Cardiac fibroblast (primary cell): Measurements from ENCODE around the gene MAD1L1.

Experiments used
- DNase-seq, 2 donors: peaks; one replicate each; pipeline versions ENCODE4 v3.0.0 to v3.0.0-alpha.2; 2010; ENCODE audit warnings: low read depth in 2 of 2
- H3K4me3 ChIP-seq, 2 donors: replicated peaks in 1 of 2; 1 replicate in 1 of 2; 2 replicates in 1 of 2; pipeline ENCODE4 v1.5.1; 2011; ENCODE audit warnings: low read depth in 2 of 2, low read length in 2 of 2, mild to moderate bottlenecking in 2 of 2, moderate library complexity in 1 of 2
- TF ChIP-seq, protein P1 (sequence below): IDR thresholded peaks from one replicate; pipeline ENCODE4 v1.5.1; 2011; ENCODE audit warnings: low read depth, mild to moderate bottlenecking, low read length, inconsistent platforms

Gene MAD1L1

DNA sequence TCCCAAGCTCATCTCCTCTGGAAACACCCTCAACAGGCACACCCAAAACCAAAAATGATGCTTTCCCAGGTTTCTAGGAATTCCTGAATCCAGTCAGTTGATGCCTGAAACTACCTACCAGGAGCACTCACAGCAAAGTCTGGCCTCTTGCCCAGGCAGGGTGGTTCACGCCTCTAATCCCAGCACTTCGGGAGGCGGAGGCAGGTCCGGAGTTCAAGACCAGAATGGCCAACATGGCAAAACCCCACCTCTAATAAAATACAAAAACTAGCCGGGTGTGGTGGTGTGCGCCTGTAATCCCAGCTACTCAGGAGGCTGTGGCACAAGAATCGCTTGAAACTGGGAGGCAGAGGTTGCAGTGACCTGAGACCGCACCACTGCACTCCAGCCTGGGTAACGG lies 1.9 kb downstream of the MAD1L1 start:
- TF ChIP-seq, protein P1, sequence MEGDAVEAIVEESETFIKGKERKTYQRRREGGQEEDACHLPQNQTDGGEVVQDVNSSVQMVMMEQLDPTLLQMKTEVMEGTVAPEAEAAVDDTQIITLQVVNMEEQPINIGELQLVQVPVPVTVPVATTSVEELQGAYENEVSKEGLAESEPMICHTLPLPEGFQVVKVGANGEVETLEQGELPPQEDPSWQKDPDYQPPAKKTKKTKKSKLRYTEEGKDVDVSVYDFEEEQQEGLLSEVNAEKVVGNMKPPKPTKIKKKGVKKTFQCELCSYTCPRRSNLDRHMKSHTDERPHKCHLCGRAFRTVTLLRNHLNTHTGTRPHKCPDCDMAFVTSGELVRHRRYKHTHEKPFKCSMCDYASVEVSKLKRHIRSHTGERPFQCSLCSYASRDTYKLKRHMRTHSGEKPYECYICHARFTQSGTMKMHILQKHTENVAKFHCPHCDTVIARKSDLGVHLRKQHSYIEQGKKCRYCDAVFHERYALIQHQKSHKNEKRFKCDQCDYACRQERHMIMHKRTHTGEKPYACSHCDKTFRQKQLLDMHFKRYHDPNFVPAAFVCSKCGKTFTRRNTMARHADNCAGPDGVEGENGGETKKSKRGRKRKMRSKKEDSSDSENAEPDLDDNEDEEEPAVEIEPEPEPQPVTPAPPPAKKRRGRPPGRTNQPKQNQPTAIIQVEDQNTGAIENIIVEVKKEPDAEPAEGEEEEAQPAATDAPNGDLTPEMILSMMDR: no peak
- no peak overlapping the region for H3K4me3 ChIP-seq
- DNase-seq: no peak

DNA sequence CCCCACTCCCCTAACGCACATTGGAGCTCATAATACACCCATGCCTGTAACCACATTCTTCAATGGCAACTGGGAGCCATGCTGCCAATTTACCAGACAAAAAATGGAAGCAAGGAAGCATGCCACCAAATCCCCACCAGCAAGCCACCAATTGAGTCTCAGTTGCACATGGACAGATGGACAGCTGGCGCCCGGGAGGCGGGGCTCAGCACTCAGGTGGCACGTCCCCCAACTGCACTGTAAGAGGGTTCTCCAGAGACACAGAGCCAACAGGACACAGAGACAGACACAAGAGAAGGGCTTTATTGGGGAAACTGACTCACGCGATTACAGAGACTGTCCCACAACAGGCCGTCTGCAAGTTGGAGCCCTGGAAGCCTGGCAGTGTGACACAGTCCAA lies 2.5 kb downstream of the MAD1L1 start:
- DNase-seq: no peak

DNA sequence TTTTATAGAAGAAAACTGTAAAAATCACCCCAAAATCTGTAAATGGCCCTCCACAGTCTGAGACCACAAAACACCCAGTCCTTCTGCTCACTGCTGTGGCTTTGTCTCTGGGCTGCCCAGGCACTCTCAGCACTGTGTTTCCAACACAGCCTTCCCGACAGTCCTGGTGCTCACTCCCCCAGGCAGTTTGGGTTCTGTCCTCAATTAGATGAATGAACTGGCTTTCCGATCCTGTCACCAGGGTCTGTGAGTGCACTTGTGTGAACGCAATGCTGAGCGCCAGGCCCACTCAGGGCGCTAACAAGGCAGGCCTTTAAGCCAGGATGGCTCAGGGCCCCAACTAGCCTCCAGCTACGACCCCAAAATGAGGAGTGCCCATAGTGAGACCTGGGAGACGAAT lies 3.3 kb downstream of the MAD1L1 start:
- no peak overlapping the region for H3K4me3 ChIP-seq
- DNase-seq: no peak
- TF ChIP-seq, protein P1: no peak

More for the DNA sequence above, 2.5 kb downstream of the MAD1L1 start:
- TF ChIP-seq, protein P1: no peak
- H3K4me3 ChIP-seq: no peak overlapping the region

DNA sequence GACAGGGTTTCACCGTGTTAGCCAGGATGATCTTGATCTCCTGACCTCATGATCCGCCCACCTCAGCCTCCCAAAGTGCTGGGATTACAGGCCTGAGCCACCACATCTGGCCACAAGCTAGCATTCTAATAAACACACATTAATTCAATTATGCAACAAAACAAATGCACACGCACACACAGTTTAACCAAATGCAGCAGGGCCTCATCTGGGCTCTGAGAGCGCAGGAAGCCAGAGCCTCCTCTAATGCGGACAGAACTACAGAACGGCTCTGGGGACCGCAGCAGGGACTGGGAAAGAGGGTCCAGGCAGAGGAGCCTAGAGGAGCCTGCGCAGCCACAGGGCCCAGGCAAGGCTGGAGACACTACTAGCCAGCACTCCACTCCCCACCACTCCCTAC lies 3.8 kb downstream of the MAD1L1 start:
- no peak overlapping the region for H3K4me3 ChIP-seq
- no peak for DNase-seq
- TF ChIP-seq, protein P1: no peak

DNA sequence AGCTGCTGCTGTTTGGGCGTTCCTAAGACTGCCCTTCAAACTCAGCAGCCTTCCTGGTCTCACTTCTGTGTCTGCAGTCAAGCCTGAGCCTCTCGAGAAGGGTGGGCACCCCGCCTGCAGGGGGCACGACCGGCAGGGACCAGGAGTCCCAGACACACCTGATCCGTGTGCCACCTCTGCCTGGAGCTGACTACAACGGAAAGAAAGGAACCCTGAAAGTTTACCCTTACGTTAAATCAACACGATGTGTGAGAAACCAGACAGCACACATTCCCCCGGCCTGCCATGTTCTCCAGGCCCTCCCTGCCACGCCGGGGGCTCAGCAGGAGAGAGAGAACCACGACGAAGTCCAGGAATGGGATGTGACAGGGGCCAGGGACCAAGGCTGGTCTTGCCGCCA lies 5.0 kb downstream of the MAD1L1 start:
- TF ChIP-seq, protein P1: no peak
- no peak for DNase-seq
- no peak overlapping the region for H3K4me3 ChIP-seq

DNA sequence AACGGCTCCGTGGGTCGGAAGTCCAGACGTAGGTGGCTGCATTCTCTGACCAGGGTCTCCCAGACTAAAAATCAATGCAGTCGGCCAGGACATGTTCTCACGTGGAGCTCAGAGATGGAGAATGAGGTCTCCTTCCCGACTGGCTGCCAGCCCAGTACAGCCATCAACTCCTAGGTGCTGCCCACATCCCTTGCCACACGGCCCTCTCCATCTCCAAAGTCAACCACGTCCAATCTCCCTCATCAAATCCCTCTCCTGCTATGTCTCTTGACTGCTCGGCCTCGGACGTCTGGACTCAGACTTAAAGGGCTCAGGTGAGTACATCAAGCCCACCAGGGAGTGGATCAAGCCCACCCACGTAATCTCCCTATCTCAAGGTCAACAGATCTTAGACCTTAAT lies 6.9 kb downstream of the MAD1L1 start:
- H3K4me3 ChIP-seq: no peak overlapping the region
- TF ChIP-seq, protein P1: no peak
- no peak for DNase-seq

DNA sequence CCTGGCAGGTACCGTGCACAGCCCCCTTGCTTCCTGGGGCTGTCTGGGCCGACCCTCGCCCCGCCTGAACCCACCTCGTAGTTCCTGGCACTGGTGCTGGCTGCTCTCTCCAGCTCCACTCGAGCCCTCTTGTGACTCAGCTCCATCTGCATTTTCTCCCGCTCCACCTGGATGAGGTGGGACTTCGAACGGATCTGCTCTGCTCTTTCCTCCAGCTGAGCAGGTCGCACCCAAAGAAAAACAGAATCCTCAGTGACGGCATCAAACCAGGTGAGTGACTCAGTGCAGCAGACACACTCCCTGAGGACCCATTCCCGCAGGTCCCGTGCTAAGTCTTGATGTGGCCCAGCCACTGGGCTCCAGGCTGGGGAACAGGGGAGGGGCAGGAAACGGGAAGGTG lies 7.4 kb downstream of the MAD1L1 start:
- TF ChIP-seq, protein P1: no peak
- H3K4me3 ChIP-seq: no peak overlapping the region
- no peak for DNase-seq
